Neural crest cell (in vitro differentiated cells): Measurements from ENCODE around the gene SHC1. TPM values are rescaled to one million over a fixed set of nuclear protein-coding genes. Genes with fewer than 3 reads are reported as not detected.

Source experiments
- DNase-seq: peaks from one replicate; pipeline ENCODE4 v3.0.0; 2021; ENCODE audit warnings: low read depth, mixed read lengths, low spot score
- H3K27ac Mint-ChIP-seq: one replicate; pipeline ENCODE4 v1.8.0; 2021; ENCODE audit warnings: mild to moderate bottlenecking, mixed read lengths; ENCODE audit not compliant: unreplicated experiment
- H3K27me3 Mint-ChIP-seq: 2 replicates; pipeline ENCODE4 v1.8.0; 2021; ENCODE audit warnings: low read depth, mild to moderate bottlenecking, mixed read lengths
- H3K36me3 Mint-ChIP-seq: 2 replicates; pipeline ENCODE4 v1.8.0; 2021; ENCODE audit warnings: low read depth, mild to moderate bottlenecking, mixed read lengths
- H3K4me1 Mint-ChIP-seq: 2 replicates; pipeline ENCODE4 v1.8.0; 2021; ENCODE audit warnings: mixed read lengths
- H3K4me3 Mint-ChIP-seq: one replicate; pipeline ENCODE4 v1.8.0; 2021; ENCODE audit warnings: mild to moderate bottlenecking, mixed read lengths
- H3K9me3 Mint-ChIP-seq: 2 replicates; pipeline ENCODE4 v1.8.0; 2021; ENCODE audit warnings: mixed read lengths
- CTCF ChIP-seq: fragments of 200-600 bp; sonication (generic); conservative IDR thresholded peaks from 2 replicates; pipeline ENCODE4 v1.5.0; 2021; ENCODE audit warnings: antibody characterized with exemption, mild to moderate bottlenecking
- total RNA-seq: library from RNA; stranded (reverse); gene quantifications from 2 replicates; pipeline ENCODE4 v1.2.1, GENCODE V29; 2021

SHC1 gene
- total RNA-seq, 1 donor from 2014 or later, result 92.9 TPM

DNA sequence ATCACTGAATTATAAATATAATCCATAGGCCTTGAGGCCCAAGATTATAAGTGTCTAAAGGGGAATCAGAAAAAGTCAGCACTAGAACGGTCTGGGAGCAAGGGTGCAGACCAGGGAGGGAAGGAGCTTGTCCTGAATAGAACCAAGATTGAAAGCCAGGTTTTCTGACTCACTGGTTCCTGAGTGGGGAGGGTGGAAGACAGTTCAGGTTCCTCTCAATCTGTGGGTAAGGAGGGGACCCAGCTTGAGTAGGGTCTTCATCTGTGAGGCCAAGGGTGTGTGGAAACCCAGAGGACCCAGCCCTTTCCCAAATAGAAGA, 23.7 kb upstream of the SHC1 start:
- H3K4me1 Mint-ChIP-seq, result peaks cover 10% of the 10 kb centered on the region
- no peak overlapping the region for H3K27ac Mint-ChIP-seq
- H3K9me3 Mint-ChIP-seq, result no peaks in the 10 kb centered on the region
- H3K27me3 Mint-ChIP-seq, result no peaks in the 10 kb centered on the region
- peaks cover 4% of the 10 kb centered on the region for H3K36me3 Mint-ChIP-seq
- peak overlapping the region; percentile 68 for H3K4me3 Mint-ChIP-seq
- DNase-seq, result no peak
- TF ChIP-seq CTCF, result no peak

DNA sequence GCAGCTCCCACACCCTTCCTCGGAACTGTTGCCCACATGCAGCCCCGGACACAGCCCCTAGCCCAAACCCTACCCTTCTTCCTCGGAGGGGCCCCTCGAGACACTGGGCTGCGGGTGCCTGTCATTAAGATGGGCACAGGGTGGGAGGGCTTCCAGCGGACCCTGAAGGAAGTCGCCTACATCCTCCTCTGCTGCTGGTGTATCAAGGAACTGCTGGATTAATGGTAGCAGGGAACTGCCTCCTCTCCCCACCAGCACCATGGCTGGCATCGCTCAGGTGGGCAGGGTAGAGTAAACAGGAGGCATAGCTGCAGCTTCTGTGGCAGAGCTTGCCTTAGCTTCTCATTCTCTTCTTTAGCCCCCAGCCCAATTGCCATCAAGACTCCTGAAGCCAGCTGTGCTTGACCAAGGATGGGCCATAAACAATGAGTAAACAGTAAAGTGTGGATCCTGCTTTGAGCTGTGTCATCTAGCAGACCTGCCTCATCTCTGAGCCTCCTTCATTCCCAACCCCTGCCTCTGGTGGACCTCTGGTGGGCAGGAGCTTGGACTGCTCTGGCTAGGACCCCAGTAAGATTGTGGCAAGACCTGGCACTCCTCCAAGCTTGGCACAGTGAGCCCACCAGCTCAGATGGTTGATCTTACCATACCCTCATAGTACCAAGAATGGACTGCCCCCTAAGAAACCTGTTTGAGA, 23.2 kb upstream of the SHC1 start, which contains the start of gene LENEP:
Gene LENEP, plus strand, starts transcription at position 15 of the 697 bp plus-strand sequence. Its CDS starts 22 bp downstream, at position 37.
- H3K9me3 Mint-ChIP-seq, result no peaks in the 10 kb centered on the region
- H3K27ac Mint-ChIP-seq, result no peak within 1 kb of the TSS
- no peaks in the 10 kb centered on the region for H3K27me3 Mint-ChIP-seq
- peaks cover 7% of the 10 kb centered on the region for H3K36me3 Mint-ChIP-seq
- peak within 1 kb of the TSS; percentile 68 for H3K4me3 Mint-ChIP-seq
- peaks cover 9% of the 10 kb centered on the region for H3K4me1 Mint-ChIP-seq
- no peak for DNase-seq
- no peak for TF ChIP-seq CTCF

- peak; percentile 21 for TF ChIP-seq CTCF
- Mint-ChIP-seq H3K4me3 (peak overlapping the region; percentile 67), H3K27me3 (no peaks in the 10 kb centered on the region), H3K27ac (no peak overlapping the region), H3K4me1 (peaks cover 9% of the 10 kb centered on the region), H3K9me3 (no peaks in the 10 kb centered on the region), H3K36me3 (peaks cover 7% of the 10 kb centered on the region)
- no peak for DNase-seq
Measured at GRCh38 chr1:154992721-154993571, 22.4 kb upstream of the SHC1 start.

- Mint-ChIP-seq H3K9me3 (no peaks in the 10 kb centered on the region), H3K36me3 (peaks cover 7% of the 10 kb centered on the region), H3K4me1 (peaks cover 9% of the 10 kb centered on the region), H3K4me3 (peak overlapping the region; percentile 31), H3K27me3 (no peaks in the 10 kb centered on the region), H3K27ac (no peak overlapping the region)
- no peak for DNase-seq
- no peak for TF ChIP-seq CTCF
Measured at GRCh38 chr1:154990276-154990675, 19.7 kb upstream of the SHC1 start.

DNA sequence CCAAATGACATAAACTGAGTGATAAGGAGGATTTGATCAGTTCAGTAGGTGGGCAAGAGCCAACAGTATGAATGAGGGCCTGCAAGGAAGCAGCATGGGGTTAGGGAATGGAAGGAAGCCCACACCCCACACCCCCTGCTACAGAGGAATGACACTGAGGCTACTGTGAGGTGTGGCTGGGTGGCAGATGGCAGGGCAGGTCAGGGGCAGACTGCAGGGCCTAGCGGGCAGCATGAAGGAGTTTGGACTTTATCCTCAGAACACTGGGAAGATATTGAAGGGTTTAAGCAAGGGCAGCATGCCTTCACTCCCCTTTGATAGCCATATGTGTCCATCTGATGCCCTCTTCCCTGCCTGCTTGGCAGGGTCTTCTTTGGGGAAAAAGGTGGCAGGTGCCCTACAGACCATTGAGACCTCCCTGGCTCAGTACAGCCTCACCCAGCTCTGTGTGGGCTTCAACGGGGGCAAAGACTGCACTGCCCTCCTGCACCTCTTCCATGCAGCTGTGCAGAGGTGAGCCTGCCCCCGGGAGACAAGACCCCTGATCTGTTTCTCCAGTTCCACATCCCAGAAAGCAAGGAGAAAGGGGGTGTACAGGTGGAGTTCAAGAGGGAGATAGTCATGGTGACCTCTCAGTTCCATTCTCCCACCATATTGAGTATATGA, 18.8 kb upstream of the SHC1 start:
- no peak overlapping the region for H3K27ac Mint-ChIP-seq
- H3K36me3 Mint-ChIP-seq, result peaks cover 7% of the 10 kb centered on the region
- H3K4me1 Mint-ChIP-seq, result peaks cover 13% of the 10 kb centered on the region
- peak overlapping the region; percentile 64 for H3K4me3 Mint-ChIP-seq
- no peaks in the 10 kb centered on the region for H3K27me3 Mint-ChIP-seq
- TF ChIP-seq CTCF, result no peak
- H3K9me3 Mint-ChIP-seq, result no peaks in the 10 kb centered on the region
- DNase-seq, result no peak
